ENCODE data around the gene PLCH1. TPM values are rescaled to one million over a fixed set of nuclear protein-coding genes. Genes with fewer than 3 reads are reported as not detected.

The PLCH1 gene
- total and polyA plus RNA-seq, 2 donors (not counting 1 experiment from before 2014, with no cell fraction given): under 0.01 to 0.03 TPM

GRCh38 chr3:155420406-155420805 is 324.5 kb downstream of the PLCH1 start:
- Histone ChIP-seq H4K20me1 (ENCODE audit: control insufficient read depth, extremely low read depth, insufficient read depth, low read length) (no peaks in the 10 kb centered on the region), H3K27me3 (ENCODE audit: control insufficient read depth, insufficient read depth, low read length) (no peaks in the 10 kb centered on the region), H2AFZ (ENCODE audit: low read length) (no peak overlapping the region), H3K4me1 (ENCODE audit: control insufficient read depth, extremely low read depth, insufficient read depth, low read length) (peaks cover 2% of the 10 kb centered on the region), H3K9ac (ENCODE audit: insufficient read depth, low read length) (no peak overlapping the region), H3K9me3 (ENCODE audit: control insufficient read depth, insufficient read depth, low read depth, low read length) (no peaks in the 10 kb centered on the region), H3K27ac (ENCODE audit: insufficient read depth, low read length) (no peak overlapping the region), H3K79me2 (ENCODE audit: control insufficient read depth, insufficient read depth, low read length) (no peaks in the 10 kb centered on the region), H3K36me3 (ENCODE audit: control insufficient read depth, insufficient read depth, low read length) (no peaks in the 10 kb centered on the region), H3K4me3 (replicated peaks in 1 of 4; ENCODE audit: control extremely low read depth in 1 of 4, insufficient read depth in 1 of 4, low read depth in 3 of 4, low read length in 4 of 4) (no peak overlapping the region), H3K4me2 (ENCODE audit: extremely low read depth, insufficient read depth, low read length) (no peak overlapping the region)
- peak in 1 of 2 donors; percentile 29 for DNase-seq (ENCODE audit: low read depth in 2 of 2)
- TF ChIP-seq EZH2 (IDR thresholded peaks at IDR 0.05; ENCODE audit: low read length, missing control alignments) (no peak), CTCF (conservative IDR thresholded peaks at IDR 0.05 in 1 of 2, IDR thresholded peaks at IDR 0.05 in 1 of 2; ENCODE audit: low read depth in 1 of 2, low read length in 2 of 2) (no peak)

GRCh38 chr3:155418407-155418806 is 326.5 kb downstream of the PLCH1 start:
- no peak overlapping the region for H3K27ac ChIP-seq (ENCODE audit: insufficient read depth, low read length)
- peaks cover 2% of the 10 kb centered on the region for H3K4me1 ChIP-seq (ENCODE audit: control insufficient read depth, extremely low read depth, insufficient read depth, low read length)
- peak in 1 of 2 donors; percentile 30 for DNase-seq (ENCODE audit: low read depth in 2 of 2)

GRCh38 chr3:155417119-155417517 is 327.8 kb downstream of the PLCH1 start:
- H4K20me1 ChIP-seq (ENCODE audit: control insufficient read depth, extremely low read depth, insufficient read depth, low read length): no peaks in the 10 kb centered on the region
- no peak overlapping the region for H3K27ac ChIP-seq (ENCODE audit: insufficient read depth, low read length)
- DNase-seq (ENCODE audit: low read depth in 2 of 2): no peak
- H3K36me3 ChIP-seq (ENCODE audit: control insufficient read depth, insufficient read depth, low read length): no peaks in the 10 kb centered on the region
- no peak overlapping the region for H3K9ac ChIP-seq (ENCODE audit: insufficient read depth, low read length)
- H3K4me2 ChIP-seq (ENCODE audit: extremely low read depth, insufficient read depth, low read length): no peak overlapping the region
- H3K27me3 ChIP-seq (ENCODE audit: control insufficient read depth, insufficient read depth, low read length): no peaks in the 10 kb centered on the region
- TF ChIP-seq CTCF (conservative IDR thresholded peaks at IDR 0.05 in 1 of 2, IDR thresholded peaks at IDR 0.05 in 1 of 2; ENCODE audit: low read depth in 1 of 2, low read length in 2 of 2): no peak
- TF ChIP-seq EZH2 (IDR thresholded peaks at IDR 0.05; ENCODE audit: low read length, missing control alignments): no peak
- H3K4me1 ChIP-seq (ENCODE audit: control insufficient read depth, extremely low read depth, insufficient read depth, low read length): peaks cover 2% of the 10 kb centered on the region
- H3K79me2 ChIP-seq (ENCODE audit: control insufficient read depth, insufficient read depth, low read length): no peaks in the 10 kb centered on the region
- no peak overlapping the region for H3K4me3 ChIP-seq (replicated peaks in 1 of 4; ENCODE audit: control extremely low read depth in 1 of 4, insufficient read depth in 1 of 4, low read depth in 3 of 4, low read length in 4 of 4)
- H3K9me3 ChIP-seq (ENCODE audit: control insufficient read depth, insufficient read depth, low read depth, low read length): no peaks in the 10 kb centered on the region
- no peak overlapping the region for H2AFZ ChIP-seq (ENCODE audit: low read length)

More at GRCh38 chr3:155418407-155418806, 326.5 kb downstream of the PLCH1 start:
- Histone ChIP-seq H3K36me3 (ENCODE audit: control insufficient read depth, insufficient read depth, low read length) (no peaks in the 10 kb centered on the region), H3K79me2 (ENCODE audit: control insufficient read depth, insufficient read depth, low read length) (no peaks in the 10 kb centered on the region), H3K9ac (ENCODE audit: insufficient read depth, low read length) (no peak overlapping the region), H4K20me1 (ENCODE audit: control insufficient read depth, extremely low read depth, insufficient read depth, low read length) (no peaks in the 10 kb centered on the region), H3K9me3 (ENCODE audit: control insufficient read depth, insufficient read depth, low read depth, low read length) (no peaks in the 10 kb centered on the region), H3K27me3 (ENCODE audit: control insufficient read depth, insufficient read depth, low read length) (no peaks in the 10 kb centered on the region), H3K4me3 (replicated peaks in 1 of 4; ENCODE audit: control extremely low read depth in 1 of 4, insufficient read depth in 1 of 4, low read depth in 3 of 4, low read length in 4 of 4) (no peak overlapping the region), H2AFZ (ENCODE audit: low read length) (no peak overlapping the region), H3K4me2 (ENCODE audit: extremely low read depth, insufficient read depth, low read length) (no peak overlapping the region)
- TF ChIP-seq CTCF (conservative IDR thresholded peaks at IDR 0.05 in 1 of 2, IDR thresholded peaks at IDR 0.05 in 1 of 2; ENCODE audit: low read depth in 1 of 2, low read length in 2 of 2): no peak
- no peak for TF ChIP-seq EZH2 (IDR thresholded peaks at IDR 0.05; ENCODE audit: low read length, missing control alignments)
